ENCODE results near the gene TMEM132E.

TMEM132E gene

GRCh38 chr17:34635876-34636275 is 56.5 kb downstream of the TMEM132E start:
- DNase-seq (ENCODE audit: low read depth in 2 of 2): no peak

GRCh38 chr17:34637041-34637547 is 57.7 kb downstream of the TMEM132E start:
- no peak for DNase-seq (ENCODE audit: low read depth in 2 of 2)

GRCh38 chr17:34637548-34638525 is 58.5 kb downstream of the TMEM132E start:
- DNase-seq (ENCODE audit: low read depth in 2 of 2): peak; percentile 52 to 63

GRCh38 chr17:34638526-34639260 is 59.3 kb downstream of the TMEM132E start:
- DNase-seq (ENCODE audit: low read depth in 2 of 2): no peak

GRCh38 chr17:34639706-34640425 is 60.5 kb downstream of the TMEM132E start:
- DNase-seq (ENCODE audit: low read depth in 2 of 2): no peak

GRCh38 chr17:34641368-34641767 is 62.0 kb downstream of the TMEM132E start:
- no peak for DNase-seq (ENCODE audit: low read depth in 2 of 2)

DNA sequence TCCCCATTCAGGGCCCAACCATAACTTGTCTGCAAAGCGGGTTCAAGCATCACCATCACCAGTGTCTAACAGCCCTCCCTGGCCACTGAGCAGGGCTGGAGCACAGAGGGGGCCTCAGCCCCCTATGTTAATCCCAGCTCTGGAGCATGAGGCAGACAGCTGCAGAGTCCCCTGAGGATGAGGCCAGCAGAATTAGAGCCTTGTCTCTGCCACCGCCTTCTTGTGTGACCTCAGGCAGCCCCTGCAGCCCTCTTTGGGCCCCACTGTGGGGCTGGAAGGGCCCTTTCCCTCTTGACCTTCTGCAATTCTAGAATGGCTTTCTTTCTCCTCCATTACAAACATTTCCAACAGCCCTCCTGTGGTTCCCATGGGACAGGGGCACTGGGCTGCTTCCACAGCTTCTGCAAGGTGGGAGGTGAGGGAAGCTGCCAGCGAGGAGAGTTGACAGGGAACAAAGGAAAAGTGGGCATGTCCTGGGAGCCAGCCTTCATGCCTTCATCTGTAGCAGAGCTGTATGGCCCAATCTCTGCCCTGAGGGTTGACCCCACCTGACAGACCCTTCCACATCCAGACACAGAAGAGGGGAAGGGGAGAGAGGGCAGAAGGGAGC is 65.7 kb downstream of the TMEM132E start:
- no peak for DNase-seq (ENCODE audit: low read depth in 2 of 2)

GRCh38 chr17:34645594-34645993 is 66.2 kb downstream of the TMEM132E start:
- no peak for DNase-seq (ENCODE audit: low read depth in 2 of 2)

GRCh38 chr17:34647511-34647910 is 68.1 kb downstream of the TMEM132E start:
- DNase-seq (ENCODE audit: low read depth in 2 of 2): no peak

GRCh38 chr17:34650051-34650750 is 70.8 kb downstream of the TMEM132E start:
- no peak for DNase-seq (ENCODE audit: low read depth in 2 of 2)

- DNase-seq (ENCODE audit: low read depth in 2 of 2): no peak
These were observed 72.0 kb downstream of the TMEM132E start for GRCh38 chr17:34651402-34651811.

- no peak for DNase-seq (ENCODE audit: low read depth in 2 of 2)
These were observed 72.7 kb downstream of the TMEM132E start for GRCh38 chr17:34652021-34652555.

DNA sequence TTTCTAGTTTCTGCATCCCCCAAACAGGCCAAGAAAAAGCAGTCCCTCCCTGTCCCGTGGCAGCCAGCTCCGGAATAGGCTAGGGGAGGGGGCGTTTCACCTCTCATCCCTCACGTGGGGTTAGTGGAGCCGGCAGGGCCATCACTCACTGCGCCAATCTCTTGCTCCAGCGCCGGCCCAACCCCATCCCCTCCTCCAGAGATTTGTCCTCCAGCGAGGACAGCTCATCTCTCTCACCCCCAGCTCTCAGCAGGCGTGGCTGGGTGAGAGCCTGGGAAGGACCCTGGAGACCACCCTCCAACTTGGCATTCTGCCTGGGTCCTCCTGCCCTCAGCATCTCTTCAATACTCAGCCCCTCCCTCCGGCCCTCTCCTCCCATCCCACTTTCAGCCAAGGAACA is 74.1 kb downstream of the TMEM132E start:
- no peak for DNase-seq (ENCODE audit: low read depth in 2 of 2)

DNA sequence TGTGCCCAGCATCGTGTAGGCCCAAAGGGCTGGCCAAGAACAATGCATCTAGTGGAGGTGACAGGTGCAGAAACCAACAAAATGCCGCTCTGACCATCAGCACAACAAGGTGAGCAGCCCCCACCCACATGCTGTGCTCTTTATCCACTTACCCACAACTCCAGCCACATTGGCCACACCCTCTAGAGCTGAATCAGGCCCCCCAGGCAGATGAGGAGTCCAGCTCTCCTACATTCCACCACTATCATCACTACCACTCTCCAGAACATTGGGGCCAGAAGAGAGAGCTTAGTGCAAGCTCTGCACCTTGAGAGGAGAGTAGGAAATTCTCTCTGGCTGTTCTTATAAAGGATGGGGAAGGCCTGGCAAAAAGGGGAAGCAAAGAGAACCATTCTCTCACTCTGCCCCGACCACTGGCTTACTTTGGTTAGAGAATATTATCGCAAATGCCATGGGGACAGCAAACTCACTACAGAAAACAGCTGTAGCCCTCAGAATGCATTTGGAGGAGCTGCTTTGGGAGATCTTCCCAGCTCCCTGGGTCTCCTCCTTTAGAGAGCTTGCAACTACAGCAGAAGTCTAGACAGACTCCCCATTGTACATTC is 75.0 kb downstream of the TMEM132E start:
- no peak for DNase-seq (ENCODE audit: low read depth in 2 of 2)

- DNase-seq (ENCODE audit: low read depth in 2 of 2): no peak
These were observed 75.5 kb downstream of the TMEM132E start for GRCh38 chr17:34654881-34655276.

GRCh38 chr17:34656801-34657200 is 77.4 kb downstream of the TMEM132E start:
- no peak for DNase-seq (ENCODE audit: low read depth in 2 of 2)

DNA sequence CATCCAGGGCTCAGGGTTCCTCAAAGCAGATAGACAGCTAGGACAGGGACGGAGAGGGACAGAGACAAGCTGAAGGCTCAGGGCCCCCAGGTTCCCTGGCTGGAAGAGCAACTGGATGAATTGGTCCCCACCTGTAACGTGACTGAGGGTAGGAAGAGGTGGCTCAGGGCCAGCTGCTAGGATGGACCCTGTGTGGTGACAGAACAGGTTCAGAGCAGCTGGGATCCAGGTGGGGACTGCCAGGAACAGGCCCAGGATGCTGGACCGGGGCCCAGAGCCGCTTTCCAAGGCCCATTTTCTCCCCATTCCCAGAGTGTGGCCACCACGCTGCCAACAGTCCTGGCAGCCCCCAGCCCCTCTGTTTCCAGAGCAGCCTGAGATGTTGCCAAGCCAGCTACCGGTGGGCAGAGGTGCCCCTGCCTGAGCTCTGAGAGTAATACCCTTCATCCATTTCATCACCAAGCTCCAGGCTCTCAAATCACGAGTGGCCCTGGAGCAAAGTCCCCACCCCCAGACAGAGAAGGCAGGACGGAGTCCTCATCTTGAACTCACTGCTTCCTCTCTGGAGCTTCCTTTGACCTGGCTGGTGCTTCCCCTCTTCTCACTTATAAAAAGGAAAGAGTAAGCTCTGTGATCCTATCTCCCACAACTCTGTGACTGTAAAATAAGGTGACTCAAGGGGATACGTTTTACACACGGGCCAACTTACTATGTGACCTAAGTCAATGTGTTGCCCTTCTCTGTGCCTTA is 79.6 kb downstream of the TMEM132E start:
- no peak for DNase-seq (ENCODE audit: low read depth in 2 of 2)

DNA sequence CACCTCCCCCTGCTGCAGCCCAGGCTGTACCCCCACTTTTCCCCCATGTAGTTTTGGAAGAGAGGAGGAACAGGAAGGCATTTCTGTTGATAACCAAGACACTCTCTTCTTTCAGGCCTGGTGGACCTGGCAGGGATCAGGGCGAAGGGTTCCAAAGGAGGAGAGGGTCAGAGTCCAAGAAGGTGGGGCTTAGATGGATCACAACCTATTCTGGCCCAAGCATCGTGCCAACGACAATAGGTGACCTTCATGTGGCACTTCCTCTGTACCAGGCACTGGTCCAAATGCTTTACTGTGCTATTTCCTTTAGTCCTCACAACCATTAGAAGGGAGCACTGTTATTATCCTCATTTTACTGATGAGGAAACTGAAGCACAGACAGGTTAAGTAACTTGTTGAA is 84.3 kb downstream of the TMEM132E start:
- no peak for DNase-seq (ENCODE audit: low read depth in 2 of 2)

DNA sequence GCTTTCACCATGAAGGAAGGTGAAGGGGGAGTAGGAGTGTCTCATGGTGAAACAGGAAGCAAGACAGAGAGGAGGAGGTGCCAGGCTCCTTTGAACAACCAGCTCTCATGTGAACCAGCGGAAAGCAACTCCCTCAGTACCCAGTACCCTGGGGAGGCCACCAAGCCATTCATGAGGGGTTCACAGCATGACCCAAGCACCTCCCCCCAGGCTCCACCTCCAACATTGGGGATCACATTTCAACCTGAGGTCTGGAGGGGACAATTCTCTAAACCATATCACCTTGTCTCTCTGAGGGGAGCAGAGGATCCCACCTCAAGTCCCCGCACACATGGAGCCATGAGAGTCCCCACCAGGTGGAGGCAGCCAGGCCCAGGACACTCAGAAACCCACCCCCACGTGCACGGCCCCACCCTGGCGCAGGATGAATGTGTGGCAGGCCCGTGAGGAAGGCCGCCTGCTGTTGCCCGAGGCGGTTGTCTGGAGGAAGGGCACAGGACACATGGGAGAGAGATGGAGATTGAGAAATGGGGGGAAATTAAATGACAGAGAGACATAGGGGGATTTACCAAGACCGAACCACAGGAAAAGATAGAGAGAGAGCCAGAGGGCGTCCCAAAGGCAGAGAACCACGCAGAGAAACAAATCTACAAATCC is 85.9 kb downstream of the TMEM132E start:
- no peak for DNase-seq (ENCODE audit: low read depth in 2 of 2)

Data from stimulated activated CD8-positive, alpha-beta memory T cell treated with anti-CD3 and anti-CD28 coated beads, Interleukin-2, amount 100 ng/mL, for 1 hour (primary cell).